GM19452 (cell line): ENCODE results near the gene ZSCAN2.
A peak's percentile ranks its signal among the peaks of the same experiment; 100 is the strongest.
"Not testable (repeated sequence)": the region's sequence is repeated elsewhere in the genome, so short reads cannot be mapped to it uniquely, and the experiment has no call there.

ENCODE experiments used
- ATAC-seq: cut with Tn5 transposase; IDR thresholded peaks from one replicate; pipeline ENCODE4 v1.9.1; 2021; ENCODE audit not compliant: unreplicated experiment

Gene ZSCAN2

DNA sequence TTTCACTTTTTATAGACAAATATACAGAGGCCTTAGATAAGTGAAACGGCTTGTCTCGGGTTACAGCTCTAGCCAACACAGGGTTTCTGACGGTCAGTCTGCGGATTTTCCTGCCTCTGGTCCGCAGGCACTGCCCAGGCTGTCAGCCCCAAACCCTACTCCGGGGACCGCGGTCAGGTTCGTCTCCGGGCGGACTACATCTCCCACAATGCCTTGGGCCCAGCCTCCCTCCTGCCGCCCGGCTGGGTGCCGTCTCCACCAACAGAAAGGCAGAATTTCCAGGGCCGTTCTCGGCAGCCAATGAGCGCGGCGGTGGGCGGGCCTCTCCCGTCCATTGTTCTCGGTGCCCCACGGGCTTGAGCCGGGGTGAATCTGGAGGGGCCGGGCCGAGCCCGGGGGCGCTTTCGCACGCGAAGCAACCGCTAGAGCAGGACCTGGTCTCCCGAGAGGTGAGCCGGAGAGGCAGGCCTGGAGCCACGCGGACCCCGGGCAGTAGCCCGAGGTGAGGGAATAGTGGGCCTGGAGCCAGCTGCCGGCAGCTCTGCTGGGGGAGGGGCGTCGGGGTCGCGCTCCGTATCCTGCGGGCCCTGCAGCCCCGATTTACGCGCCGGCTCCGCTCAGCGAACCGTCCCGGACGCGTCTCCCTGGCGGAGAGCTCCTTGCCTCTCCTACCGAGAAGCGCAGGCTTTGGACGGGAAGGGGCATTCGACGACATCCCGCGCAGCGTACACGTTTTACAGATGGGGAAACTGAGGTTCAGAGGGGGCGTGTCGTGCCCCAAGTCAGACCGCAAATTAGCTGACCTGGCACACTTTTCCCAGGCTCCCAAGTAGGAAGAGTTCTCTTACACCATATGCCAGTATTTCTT lies at the start of gene ZSCAN2:
Gene ZSCAN2, plus strand, starts transcription at position 323 of the 868 bp plus-strand sequence. CDS start 2,919 bp downstream, outside the sequence.
- ATAC-seq = peak; percentile 97

DNA sequence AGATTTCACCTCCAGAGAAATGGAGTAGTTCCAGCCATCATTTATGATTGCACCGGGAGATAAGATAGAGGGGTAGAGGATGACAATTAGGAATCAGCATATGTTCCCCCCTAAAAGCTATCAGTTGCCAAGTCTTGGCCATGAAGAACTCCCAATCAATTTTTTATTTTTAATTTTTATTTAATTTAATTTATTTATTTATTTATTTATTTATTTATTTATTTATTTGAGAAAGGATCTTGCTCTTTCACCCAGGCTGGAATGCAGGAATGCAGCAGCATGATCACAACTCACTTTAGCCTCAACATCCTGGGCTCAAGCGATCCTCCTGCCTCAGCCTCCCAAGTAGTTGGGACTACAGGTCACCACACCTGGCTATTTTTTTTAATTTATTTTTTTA lies 49.2 kb upstream of the ZSCAN2 start:
- ATAC-seq = not testable (repeated sequence)

DNA sequence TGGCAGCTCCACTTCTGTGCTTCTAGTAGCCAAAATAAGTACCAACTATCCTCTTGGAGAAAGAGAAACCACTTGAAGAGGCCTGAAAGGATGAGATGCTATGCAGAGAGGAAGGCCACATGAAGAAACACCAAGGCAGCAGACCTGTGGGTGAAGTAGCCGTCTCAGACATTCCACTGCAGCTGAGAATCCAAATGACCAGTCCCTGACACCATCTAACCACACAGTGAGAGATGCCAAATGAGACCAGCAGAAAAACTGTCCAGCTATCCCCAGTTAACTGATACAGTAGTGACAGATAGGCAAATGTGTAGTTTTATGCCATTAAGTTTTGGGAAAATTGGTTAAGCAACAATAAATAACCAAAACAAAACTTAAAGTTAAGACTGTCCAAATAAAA lies 47.9 kb upstream of the ZSCAN2 start:
- no peak for ATAC-seq

DNA sequence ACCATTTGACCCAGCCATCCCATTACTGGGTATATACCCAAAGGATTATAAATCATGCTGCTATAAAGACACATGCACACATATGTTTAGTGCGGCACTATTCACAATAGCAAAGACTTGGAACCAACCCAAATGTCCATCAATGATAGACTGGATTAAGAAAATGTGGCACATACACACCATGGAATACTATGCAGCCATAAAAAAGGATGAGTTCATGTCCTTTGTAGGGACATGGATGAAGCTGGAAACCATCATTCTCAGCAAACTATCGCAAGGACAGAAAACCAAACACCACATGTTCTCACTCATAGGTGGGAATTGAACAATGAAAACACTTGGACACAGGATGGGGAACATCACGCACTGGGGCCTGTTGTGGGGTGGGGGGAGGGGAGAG lies 44.1 kb upstream of the ZSCAN2 start:
- not testable (repeated sequence) for ATAC-seq

DNA sequence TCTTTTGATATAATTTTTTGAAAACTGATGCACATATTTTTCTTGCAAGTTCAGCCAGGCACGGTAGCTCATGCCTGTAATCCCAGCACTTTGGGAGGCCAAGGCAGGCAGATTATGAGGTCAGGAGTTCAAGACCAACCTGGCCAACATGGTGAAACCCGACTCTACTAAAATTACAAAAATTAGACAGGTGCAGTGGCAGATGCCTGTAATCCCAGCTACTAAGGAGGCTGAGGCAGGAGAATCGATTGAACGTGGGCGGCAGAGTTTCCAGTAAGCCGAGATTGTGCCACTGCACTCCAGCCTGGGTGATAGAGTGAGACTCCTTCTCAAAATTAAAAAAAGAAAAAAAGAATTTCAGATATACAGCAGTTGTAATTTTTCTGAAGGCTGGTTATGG lies 32.8 kb upstream of the ZSCAN2 start:
- ATAC-seq = not testable (repeated sequence)

DNA sequence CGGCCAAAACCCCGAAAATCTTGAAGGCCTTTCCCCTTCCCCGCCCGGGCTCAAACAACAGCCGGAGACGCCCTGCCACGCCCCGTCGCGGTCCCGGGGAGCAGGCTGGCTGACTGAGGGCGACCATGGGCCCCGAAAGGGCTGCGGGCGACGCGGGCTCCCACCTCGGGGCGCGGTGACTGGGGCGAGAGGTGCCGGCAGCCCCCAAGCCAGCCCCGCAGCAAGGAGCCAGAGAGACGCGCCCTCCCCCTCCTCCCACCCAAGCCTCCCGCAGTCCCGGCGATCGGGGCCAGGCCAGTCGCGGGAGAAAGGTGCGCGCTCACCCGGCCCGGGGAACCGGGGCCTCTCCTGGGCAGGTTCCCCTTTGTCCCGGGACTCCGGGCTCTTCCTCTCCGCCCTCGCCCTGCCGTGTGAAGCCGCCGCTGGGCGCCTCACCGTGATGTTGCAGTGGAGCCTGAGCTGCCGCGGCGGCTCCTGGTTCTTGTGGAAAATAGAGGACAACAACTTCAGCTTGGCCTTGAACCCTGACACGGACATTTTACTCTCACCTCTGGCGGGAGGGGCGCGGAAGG lies 30.6 kb upstream of the ZSCAN2 start:
- ATAC-seq = peak; percentile 51

DNA sequence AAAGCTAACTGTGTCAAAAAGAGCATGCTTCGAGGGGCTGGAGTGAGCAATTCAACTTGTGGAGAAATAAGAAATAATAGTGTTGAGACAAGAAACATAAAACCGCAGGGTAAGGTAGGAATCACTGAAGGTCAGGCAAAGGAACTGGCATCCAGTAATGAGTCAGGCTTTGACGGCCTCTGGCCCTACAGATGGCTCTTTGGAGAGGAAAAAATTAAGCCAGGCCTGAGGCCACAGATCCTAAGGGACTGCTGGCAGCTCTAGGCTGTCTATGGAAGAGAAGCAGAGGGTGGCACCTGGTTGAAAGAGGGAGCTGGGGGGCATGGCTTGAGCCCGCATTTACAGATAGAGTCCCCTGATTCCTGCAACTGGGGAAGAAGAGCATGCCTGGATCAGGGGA lies 28.6 kb upstream of the ZSCAN2 start:
- ATAC-seq = no peak

DNA sequence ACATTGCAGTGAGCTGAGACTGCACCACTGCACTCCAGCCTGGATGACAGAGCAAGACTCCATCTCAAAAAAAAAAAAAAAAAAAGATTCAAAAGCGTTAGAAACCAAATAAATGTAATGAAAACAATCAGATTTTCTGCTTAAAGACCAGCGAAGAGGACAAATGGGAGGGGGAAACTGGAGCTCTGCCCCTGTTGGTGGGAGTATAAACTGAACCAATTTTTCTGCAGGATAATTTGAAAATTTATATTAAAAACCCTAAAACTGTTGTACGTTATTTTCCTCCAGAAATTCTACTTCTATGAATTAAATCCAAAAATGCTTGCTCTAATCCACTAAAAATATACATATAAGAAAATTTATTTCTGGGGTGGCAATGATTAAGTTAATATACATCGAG lies 25.3 kb upstream of the ZSCAN2 start:
- ATAC-seq = no peak

DNA sequence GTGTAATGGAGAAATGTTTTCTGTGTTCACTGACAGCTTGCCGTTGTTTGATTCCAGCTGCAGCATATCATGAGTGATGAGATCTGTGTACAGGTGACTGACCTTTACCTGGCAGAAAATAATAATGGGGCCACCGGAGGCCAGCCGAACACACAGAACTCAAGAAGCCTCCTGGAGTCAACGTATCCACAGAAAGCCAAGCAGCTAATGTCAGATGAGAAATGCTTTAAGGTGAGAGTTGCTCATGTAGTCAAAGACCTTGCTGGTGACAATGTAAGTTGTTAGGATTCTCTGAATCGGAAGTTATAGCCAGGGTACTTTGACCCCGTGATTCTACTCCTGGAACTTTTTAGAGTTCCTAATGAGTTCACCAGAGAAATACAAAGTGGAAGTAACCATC lies 22.9 kb upstream of the ZSCAN2 start:
- ATAC-seq = not testable (repeated sequence)

DNA sequence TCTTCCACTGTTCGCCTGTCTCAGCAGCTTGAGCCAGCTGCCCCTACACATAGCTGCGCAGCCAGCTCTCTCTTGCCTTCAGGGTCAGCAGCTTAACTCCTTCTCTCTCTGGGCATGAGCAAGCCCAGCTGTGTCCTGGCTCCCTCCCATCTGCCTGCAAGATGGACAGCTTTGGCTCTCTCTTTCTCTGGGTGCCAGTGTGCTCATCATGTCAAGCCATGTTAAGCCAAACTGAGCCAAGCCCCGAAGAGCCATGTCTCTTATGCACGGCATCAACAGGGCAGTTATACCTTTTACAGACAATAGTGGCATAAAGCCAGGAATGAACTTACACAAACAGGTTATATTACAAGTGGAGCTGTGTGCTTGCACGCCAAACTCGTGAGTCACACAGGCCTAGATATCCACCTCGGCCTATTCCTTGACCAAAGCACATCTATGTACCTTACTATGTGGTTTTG lies 21.5 kb upstream of the ZSCAN2 start:
- not testable (repeated sequence) for ATAC-seq

DNA sequence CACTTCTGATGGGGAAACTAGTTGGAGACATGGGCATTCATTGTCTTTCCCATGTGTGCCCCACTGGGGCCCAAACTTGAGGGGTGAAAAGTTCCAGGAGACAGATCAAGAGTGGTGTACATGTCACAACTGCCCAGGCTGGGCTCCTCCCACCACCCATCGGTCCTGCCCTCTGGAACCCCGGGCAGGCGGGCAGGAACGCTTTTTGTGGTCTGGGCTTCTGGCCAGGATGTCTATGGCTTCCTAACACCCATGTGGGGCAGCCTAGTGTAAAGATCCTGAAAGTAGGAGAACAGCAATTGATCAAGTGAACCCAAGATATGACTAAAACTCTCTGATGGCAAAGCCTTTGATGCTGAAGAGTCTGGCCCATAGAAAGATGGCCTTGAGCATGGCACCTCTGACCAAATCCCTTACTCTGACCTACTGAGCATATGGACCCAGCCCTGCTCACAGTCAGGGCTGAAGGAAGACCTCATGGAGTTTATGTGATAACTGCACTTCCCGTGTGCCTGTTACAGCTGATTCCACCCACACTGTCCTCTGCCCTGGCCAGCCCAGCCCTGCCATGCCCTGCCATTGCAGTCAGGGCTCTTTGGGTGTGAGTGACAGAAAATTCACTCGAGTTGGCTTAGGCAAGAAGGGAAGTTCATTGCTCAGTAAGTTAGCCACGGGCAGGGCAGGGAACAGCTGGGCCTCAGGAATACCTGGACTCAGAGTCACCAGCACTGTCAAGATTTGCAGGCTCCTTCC lies 19.0 kb upstream of the ZSCAN2 start:
- not testable (repeated sequence) for ATAC-seq

DNA sequence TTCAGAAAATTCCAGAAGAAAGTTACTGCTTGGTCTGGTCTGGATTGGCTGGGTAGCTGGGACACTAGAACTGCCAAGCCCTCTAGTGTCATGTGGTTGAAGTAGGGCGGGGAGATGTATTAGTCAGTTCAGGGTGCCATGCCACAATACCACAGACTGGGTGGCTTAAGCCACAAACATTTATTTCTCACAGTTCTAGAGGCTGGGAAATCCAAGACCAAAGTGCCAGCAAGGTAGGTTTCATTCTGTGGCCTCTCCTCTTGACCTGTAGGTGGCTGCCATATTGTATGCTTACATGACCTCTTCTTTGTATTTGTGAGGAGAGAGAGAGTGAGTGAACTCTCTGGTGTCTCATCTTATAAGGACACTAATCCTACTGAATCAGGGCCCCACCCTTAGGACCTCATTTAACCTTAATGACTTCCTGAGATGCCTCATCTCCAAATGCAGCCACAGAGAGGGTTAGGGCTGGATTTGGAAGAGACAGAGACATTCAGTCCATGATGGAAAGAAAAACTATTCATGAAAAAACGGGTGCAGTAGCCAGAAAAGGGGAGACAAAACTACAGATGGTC lies 18.1 kb upstream of the ZSCAN2 start:
- ATAC-seq = no peak

DNA sequence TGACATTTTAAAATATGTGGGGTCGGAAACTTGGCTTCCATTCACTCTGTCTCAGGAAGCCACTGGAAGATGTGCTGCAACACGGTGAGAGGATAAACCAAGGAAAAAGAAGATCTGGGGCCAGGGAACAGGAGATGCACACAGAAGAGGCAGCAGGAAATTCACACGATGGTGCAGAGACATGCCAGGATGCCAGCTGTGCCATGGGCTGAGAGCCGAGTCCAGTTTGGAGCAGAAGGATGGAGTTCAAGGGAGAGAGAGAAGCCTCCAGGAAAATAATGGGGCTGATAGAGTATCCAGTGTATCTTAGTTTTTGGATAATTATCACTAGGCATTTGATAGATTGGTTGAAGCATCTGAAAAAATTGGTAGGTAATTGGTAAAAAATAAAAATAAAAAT lies 16.9 kb upstream of the ZSCAN2 start:
- ATAC-seq = not testable (repeated sequence)

DNA sequence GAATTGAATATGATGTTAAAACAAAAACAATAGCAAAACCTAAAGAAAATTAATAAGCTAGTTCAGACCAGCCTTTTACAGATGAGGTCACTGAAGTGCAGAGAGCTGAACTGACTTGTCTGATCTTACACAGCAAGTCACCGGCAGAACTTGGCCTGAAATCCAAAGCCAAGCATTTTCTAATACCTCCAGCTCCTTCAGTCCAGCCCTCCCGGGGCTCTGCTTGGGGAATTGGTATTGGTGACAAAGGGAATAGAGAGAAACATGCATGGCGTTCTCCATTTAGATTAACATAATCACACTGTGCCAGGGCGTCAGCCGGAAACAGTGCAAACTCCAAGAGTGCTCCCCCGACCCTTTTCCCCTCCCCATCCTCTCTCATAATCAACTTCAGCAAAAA lies 14.1 kb upstream of the ZSCAN2 start:
- no peak for ATAC-seq

DNA sequence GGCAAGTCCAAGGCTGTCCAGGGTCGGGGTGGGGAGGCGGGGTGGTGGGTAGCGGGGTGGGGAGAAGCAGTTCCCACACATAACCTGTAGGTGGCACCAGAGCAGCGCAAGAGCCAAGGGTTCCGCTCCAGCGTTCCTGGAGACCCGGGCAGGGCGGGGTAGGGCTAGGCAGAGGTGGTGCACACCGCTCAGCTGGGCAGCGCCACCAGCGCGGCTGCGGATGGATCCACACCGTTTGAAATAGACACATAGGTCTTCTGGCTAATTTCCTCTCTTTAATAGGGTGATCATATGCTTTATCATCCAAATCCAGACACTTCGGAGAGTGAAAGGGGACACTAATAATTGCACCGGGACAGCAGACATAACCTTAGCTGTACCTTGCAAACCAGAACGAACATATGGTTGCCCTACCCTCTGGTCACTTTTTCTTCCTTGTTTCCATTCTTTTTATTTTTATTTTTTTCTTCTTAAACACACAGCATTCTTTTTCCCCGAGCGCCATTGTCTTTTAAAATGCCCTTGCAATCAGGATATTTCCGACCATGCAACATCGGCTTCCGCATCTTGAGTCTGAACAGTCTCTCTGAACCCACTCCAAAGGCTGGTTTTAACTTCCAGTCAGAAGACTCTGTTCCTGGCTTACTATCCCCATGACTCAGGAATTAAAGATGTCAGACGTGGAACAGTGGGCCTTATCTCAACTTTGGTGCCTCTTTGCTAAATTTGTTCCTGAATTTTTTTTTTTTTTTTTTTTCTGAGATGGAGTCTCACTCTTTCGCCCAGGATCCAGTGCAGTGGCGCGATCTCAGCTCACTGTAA lies 12.5 kb upstream of the ZSCAN2 start:
- peak; percentile 95 for ATAC-seq

DNA sequence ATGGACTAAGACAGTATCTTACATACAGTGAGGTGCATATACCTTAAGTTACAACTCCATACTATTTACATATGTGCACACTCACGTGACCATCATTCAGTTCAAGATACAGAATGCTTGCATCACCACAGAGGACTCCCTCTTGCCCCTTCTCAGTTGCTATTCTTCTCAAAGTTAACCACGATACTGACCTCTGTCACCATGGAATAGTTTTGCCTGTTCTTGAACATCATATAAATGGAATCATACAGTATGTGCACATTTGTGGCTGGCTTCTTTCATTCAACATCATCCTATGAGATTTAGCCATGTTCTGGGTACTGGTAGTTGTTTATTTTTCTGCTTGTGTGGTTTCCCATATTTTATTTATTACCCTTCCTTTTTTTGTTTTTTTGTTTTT lies 10.4 kb upstream of the ZSCAN2 start:
- no peak for ATAC-seq

DNA sequence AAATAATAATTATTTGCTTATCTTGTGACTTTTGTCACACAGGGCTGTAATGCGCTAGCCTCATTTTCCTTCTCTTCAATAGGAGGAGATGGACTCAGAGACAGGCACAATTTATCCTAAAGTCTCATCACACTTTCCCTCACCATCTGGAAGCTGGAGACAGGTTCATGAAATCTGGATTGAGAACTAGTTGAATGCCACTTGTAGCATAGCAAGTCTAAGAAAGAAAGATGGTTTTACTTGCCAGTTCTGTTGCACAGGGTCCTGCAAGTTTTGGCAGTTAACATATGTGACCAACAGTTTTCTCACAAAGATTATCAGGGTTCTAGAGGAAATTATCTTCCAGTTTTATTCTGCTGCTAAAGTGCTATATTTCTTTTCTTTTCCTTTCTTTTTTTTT lies 9.0 kb upstream of the ZSCAN2 start:
- no peak for ATAC-seq

DNA sequence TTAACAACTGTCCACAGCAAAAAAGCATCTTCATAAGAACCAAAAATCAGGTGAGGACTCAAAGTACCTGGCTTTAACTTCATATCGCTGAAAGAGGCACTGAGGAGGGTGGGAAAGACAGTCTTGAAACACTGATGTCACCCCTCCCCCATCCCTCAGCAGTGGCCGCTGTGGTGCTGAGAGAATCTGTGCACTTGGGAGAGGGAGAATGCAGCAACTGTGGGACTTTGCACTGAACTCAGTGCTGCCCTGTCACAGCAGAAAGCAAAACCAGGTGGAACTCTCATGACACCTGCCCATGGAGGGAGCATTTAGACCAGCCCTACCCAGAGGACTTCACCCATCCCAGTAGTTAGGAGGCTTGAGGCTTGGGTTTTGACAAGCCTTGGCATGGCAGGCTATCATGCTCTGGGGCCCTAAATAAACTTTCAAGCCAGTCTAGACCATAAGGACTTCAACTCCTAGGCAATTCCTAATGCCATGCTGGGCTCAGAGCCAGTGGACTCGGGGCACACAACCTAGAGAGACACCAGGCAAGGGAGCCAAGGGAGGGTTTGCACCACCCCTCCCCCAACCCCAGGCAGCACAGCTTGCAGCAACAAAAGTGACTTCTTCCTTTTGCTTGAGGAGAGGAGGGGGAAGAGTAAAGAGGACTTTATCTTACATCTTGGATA lies 6.1 kb upstream of the ZSCAN2 start:
- ATAC-seq = no peak

DNA sequence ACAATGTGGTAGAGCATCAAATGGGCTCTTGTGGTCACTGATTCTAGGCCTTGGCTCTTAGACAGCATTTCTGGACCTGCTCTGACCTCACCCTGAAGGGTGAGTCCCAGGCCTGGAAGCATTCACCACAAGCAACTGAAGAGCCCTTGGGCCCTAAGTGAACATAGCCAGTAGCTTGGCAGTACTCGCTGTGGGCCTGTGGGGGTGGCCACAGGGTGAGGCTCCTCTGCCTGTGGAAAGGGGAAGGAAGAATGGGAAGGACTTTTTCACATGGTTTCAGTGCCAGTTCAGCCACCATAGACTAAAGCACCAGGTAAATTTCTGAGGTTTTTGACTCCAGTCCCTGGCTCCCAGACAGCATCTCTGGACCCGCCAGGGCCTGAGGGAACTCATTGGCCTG lies 5.1 kb upstream of the ZSCAN2 start:
- ATAC-seq = no peak

DNA sequence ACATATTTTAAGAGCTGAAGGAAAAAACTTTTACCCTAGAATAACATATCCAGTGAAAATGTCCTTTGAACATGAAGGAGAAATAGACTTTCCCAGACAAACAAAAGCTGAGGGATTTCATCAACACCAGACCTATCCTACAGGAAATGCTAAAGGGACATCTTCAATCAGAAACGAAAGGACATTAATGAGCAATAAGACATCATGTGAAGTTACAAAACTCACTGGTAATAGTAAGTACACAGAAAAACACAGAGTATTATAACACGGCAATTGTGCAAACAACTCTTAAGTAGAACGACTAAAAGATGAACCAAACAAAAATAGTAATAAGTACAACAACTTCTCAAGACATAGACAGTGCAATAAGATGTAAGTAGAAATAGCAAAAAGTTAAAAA lies 3.5 kb upstream of the ZSCAN2 start:
- no peak for ATAC-seq
